ENCODE results near the gene CRHR2.

DNA sequence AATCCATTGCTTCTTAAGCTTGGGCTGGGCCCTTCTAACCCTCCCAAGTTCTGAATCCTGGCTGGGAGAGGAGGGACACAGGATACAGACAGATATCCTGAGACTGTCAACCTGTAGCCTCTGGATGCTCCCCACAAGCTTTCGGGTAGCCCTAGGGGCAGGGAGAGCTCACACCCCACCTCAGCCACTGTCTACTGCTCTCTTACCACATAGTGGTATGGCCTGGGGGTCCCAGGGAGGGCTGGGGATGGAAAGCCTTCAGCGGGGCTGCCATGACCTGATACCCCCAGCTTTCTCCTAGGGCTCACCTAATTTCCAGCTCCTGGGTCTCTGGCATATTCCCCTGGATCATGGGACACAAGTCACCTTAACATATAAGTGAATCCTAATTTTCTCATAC is 25.1 kb downstream of the CRHR2 start:
- TF ChIP-seq YY1 (IDR thresholded peaks at IDR 0.05; ENCODE audit: insufficient read depth, insufficient read length) (no peak), ZNF274 (IDR thresholded peaks at IDR 0.05; ENCODE audit: low read depth, low read length) (no peak)
